Panc1 (cell line): ENCODE data around the gene TNRC6A. TPM values are rescaled to one million over a fixed set of nuclear protein-coding genes. Genes with fewer than 3 reads are reported as not detected.

Experiments
- ATAC-seq: fragments of 200-7000 bp; cut with Tn5 transposase; 2 replicates; pipeline ENCODE4 v1.9.1; 2020; ENCODE audit warnings: mild to moderate bottlenecking, moderate library complexity
- BruUV-seq: library from RNA; stranded (reverse); fragments of 400-500 nt; replicated peaks from 2 replicates; lab custom pipeline; 2021; lab: Mats Ljungman, UMichigan
- CTCF ChIA-PET: fragments of 300-600 bp; sonication (Branson Sonifier 250); formaldehyde crosslinking; loops from one replicate; lab custom pipeline; 2022; ENCODE audit warnings: antibody characterized with exemption; lab: Charles Lee
- POLR2A ChIA-PET: fragments of 300-600 bp; sonication (Branson Sonifier 250); formaldehyde crosslinking; loops from one replicate; lab custom pipeline; 2022; ENCODE audit warnings: antibody characterized with exemption; lab: Charles Lee
- DNase-seq: peaks from one replicate; pipeline ENCODE4 v3.0.0-alpha.2; 2010; ENCODE audit warnings: low read depth, low spot score
- H3K27ac ChIP-seq: 2 replicates; pipeline ENCODE4 v1.5.1; 2011; ENCODE audit warnings: mild to moderate bottlenecking, low read length, inconsistent platforms
- H3K27me3 ChIP-seq: fragments of 200-500 bp; sonication (Bioruptor generic); 2 replicates; pipeline ENCODE4 v1.6.0; 2014; ENCODE audit warnings: low read length, inconsistent platforms; ENCODE audit not compliant: control insufficient read depth, insufficient read depth
- H3K36me3 ChIP-seq: fragments of 200-500 bp; sonication (Bioruptor generic); 2 replicates; pipeline ENCODE4 v1.5.1; 2014; ENCODE audit warnings: inconsistent platforms, mild to moderate bottlenecking, low read length, moderate library complexity; ENCODE audit not compliant: control insufficient read depth, insufficient read depth
- H3K4me1 ChIP-seq: 2 replicates; pipeline ENCODE4 v1.5.1; 2011; ENCODE audit warnings: inconsistent platforms, mild to moderate bottlenecking, low read length, moderate library complexity; ENCODE audit not compliant: control insufficient read depth, insufficient read depth
- H3K4me3 ChIP-seq, 2 experiments: 2 replicates each; pipeline ENCODE4 v1.5.1; 2011 to 2012; ENCODE audit warnings: low read depth in 2 of 2, low read length in 2 of 2, mild to moderate bottlenecking in 2 of 2, inconsistent platforms in 1 of 2, moderate library complexity in 1 of 2
- H3K9me3 ChIP-seq: fragments of 200-500 bp; sonication (Bioruptor generic); 2 replicates; pipeline ENCODE4 v1.5.1; 2014; ENCODE audit warnings: low read depth, mild to moderate bottlenecking, inconsistent platforms, low read length, moderate library complexity; ENCODE audit not compliant: control insufficient read depth, insufficient read depth
- CTCF ChIP-seq: fragments of 450-650 bp; IDR thresholded peaks from 2 replicates; pipeline ENCODE4 v1.5.1; 2017; ENCODE audit warnings: mild to moderate bottlenecking
- POLR2AphosphoS5 ChIP-seq: IDR thresholded peaks from 2 replicates; pipeline ENCODE4 v1.6.1; 2012; ENCODE audit warnings: mild to moderate bottlenecking, low read depth, low read length, moderate library complexity
- REST ChIP-seq, 2 experiments: IDR thresholded peaks; 2 replicates each; pipeline ENCODE4 v1.6.1; 2011 to 2012; ENCODE audit warnings: low read depth in 2 of 2, control low read depth in 1 of 2, low read length in 1 of 2, mild to moderate bottlenecking in 1 of 2, moderate library complexity in 1 of 2; ENCODE audit not compliant: insufficient read depth in 1 of 2
- SIN3A ChIP-seq: IDR thresholded peaks from 2 replicates; pipeline ENCODE4 v1.6.1; 2012; ENCODE audit warnings: low read depth, mild to moderate bottlenecking, low read length, moderate library complexity, borderline replicate concordance; ENCODE audit not compliant: insufficient read depth
- TCF7L2 ChIP-seq: IDR thresholded peaks from 2 replicates; pipeline ENCODE4 v1.6.1; 2011; ENCODE audit warnings: mild to moderate bottlenecking, low read depth, low read length, inconsistent platforms
- in situ Hi-C: cut with HindIII; loops from 2 replicates; pipeline ENCODE4 v1.10.0; 2016; ENCODE audit warnings: low sequenced_read_pairs, low pct_unique_long_range_greater_than_20kb
- intact Hi-C: fragments of 100-400 bp; cut with micrococcal nuclease; formaldehyde crosslinking; loops from one replicate; pipeline ENCODE4 v1.10.0; 2022; ENCODE audit not compliant: unreplicated experiment
- total RNA-seq: library from RNA; stranded (reverse); gene quantifications from one replicate; pipeline ENCODE4 v1.2.1, GENCODE V29; 2021; ENCODE audit not compliant: unreplicated experiment

TNRC6A gene
- total RNA-seq, 1 experiment from 2014 or later: 53.6 TPM

GRCh38 chr16:24839347-24839972, 110.0 kb downstream of the TNRC6A start:
- in situ Hi-C loops (no loop called here), intact Hi-C loops (no loop called here)
- Histone ChIP-seq H3K9me3 (no peaks in the 10 kb centered on the region), H3K4me1 (peaks cover 16% of the 10 kb centered on the region), H3K27ac (peak overlapping the region; percentile 55), H3K36me3 (no peaks in the 10 kb centered on the region), H3K4me3 (no peak overlapping the region), H3K27me3 (no peaks in the 10 kb centered on the region)
- BruUV-seq: no TSS peak
- no peak for DNase-seq
- CTCF ChIA-PET: interaction anchor here (0.6 kb wide), 1 partner anchor 296 kb away, joined by 4 read pairs; no protein-coding TSS in a partner anchor
- no peak for ATAC-seq
- TF ChIP-seq REST (IDR thresholded peaks at IDR 0.05; ENCODE audit: insufficient read depth in 1 of 2, low read depth in 2 of 2, low read length in 1 of 2): no peak
- TF ChIP-seq TCF7L2: no peak
- TF ChIP-seq CTCF: no peak
- no peak for TF ChIP-seq SIN3A
- TF ChIP-seq POLR2AphosphoS5: no peak
- POLR2A ChIA-PET: interaction anchor here (0.5 to 0.6 kb wide), 2 partner anchors 29 to 68 kb away, joined by 4 to 14 read pairs; no protein-coding TSS in a partner anchor

GRCh38 chr16:24841291-24841690, 111.8 kb downstream of the TNRC6A start:
- H3K27ac ChIP-seq: peak overlapping the region; percentile 48; the same call in 1 of the 2 replicates
- ATAC-seq (no peak; the same call in 1 of the 2 replicates), DNase-seq (no peak)
- no peaks in the 10 kb centered on the region for H3K9me3 ChIP-seq
- no peak overlapping the region for H3K4me3 ChIP-seq
- peaks cover 20% of the 10 kb centered on the region for H3K4me1 ChIP-seq
- intact Hi-C loops: no loop called here
- no TSS peak for BruUV-seq
- POLR2A ChIA-PET: no interaction called here
- no peak for TF ChIP-seq TCF7L2
- no peak for TF ChIP-seq POLR2AphosphoS5
- no peak for TF ChIP-seq REST (IDR thresholded peaks at IDR 0.05; ENCODE audit: insufficient read depth in 1 of 2, low read depth in 2 of 2, low read length in 1 of 2)
- TF ChIP-seq CTCF: no peak
- no peak for TF ChIP-seq SIN3A
- H3K27me3 ChIP-seq: no peaks in the 10 kb centered on the region
- in situ Hi-C loops: no loop called here
- no peaks in the 10 kb centered on the region for H3K36me3 ChIP-seq
- CTCF ChIA-PET: interaction anchor here (0.7 kb wide), 1 partner anchor 35 kb away, joined by 3 read pairs; no protein-coding TSS in a partner anchor
